ENCODE measurements around the gene ENPEP.
"Not testable (repeated sequence)": the region's sequence is repeated elsewhere in the genome, so short reads cannot be mapped to it uniquely, and the experiment has no call there.

Gene ENPEP

DNA sequence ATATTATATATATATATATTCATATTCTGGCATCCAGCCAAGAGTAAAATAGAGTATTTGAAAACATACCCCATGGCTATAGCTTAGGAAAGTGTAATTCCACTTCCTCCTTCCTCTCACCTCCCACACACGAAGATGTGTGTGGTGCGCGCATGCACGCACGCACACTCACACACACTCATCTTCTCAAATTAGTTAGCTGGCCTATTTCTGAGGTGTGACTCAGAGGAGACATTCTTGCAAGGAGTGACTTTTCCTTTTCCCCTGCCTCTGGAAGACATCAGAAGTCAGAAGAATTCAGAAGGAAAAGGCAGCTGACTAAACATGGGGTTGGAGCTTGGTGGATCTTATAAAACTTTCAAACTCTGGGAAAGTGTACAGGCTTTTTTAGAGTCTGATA, 8.8 kb downstream of the ENPEP start:
- DNase-seq = no peak

DNA sequence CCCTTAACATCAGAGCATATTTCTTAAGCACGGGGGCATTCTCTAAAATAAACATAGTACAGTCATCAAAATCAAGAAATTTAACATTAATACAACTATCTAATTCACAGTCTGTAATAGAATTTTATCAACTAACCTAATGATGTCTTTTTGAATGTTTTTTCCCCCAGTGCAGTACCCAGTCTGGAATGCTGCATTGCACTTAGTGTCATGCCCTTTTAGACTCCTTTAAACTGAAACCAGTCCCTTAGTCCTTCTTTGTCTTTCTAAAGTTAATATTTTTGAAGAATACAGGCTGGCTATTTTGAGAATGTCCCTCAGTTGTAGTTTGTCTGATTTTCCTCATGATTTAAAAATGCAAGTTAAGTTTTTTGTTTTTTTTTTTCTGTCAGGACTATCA, 9.5 kb downstream of the ENPEP start:
- no peak for DNase-seq

DNA sequence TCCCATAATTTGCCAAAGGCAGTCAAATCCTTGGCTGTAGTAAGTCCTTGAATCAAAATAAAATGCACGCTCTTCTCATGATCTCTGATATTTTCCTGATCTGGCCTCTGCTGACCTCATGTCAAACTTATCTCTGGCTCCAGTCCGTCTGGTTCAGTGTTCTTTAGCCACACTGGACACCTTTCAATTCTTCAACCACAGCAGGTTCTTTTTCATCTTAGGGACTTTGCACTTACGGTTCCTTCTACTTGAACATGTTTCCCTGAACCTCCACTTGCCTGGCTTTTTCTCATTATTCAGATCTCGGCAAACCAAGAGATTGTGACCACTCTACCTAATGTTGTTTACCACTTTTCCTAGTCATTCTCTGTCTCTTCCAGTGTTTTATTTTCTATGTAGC, 10.3 kb downstream of the ENPEP start:
- DNase-seq = no peak

DNA sequence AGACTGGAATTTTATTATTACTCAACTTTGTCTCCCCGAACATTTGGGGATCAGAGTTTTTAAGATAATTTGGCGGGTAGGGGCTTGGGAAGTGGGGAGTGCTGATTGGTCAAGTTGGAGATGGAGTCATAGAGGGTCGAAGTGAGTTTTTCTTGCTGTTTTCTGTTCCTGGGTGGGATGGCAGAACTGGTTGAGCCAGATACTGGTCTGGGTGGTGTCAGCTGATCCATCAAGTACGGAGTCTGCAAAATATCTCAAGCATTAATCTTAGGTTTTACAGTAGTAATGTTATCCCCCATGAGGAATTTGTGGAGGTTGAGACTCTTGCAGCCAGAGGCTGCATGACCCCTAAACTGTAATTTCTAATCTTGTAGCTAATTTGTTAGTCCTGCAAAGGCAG, 10.9 kb downstream of the ENPEP start:
- not testable (repeated sequence) for DNase-seq

GRCh38 chr4:110487873-110488272, 11.9 kb downstream of the ENPEP start:
- DNase-seq = no peak

DNA sequence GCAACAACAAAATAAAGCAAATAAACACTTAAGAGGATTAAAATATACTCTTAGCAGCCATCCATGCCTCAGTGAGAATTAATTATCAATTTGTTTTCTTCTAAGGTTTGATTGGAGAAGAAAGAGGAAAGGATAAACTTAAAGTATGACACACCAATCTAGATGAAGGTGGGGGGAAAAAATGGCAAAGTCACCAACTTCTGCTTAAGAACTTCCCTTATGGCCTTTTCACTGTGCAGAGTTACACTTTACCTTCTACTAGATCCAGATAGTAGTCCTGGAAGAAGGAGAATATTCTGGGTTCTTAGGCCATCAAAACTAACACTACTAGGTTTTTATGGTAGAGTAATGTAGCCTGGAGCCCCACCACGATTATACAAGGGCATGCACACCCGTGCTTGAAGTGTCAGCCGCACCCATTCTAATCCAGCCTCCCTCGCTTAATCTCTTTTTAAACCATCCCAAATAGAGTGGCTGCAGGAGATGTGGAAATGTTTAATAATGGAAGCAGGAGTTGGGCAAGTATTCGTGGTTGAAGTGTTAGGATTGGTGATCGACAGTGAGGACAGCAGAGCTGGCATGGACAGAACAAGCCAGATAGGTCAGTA, 14.1 kb downstream of the ENPEP start:
- DNase-seq = no peak

DNA sequence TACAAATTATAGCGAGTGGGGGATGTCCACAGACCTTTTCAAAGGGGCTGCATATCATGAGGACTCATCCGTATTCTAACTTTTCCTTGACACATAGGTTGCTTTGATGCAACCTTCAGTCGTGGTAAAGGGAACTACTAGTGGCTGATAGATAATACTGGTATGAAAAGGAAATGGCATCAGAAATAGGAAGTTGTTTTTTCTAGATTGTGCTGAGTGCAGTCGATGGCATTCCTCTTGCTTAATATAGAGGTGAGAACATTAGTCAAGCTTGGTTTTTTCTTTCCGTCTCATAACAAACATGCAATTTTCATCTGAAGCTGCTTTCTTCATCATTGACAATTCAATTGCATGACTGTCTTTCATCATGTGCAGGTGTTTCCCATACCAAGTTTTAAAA, 16.6 kb downstream of the ENPEP start:
- DNase-seq = no peak

GRCh38 chr4:110493520-110493919, 17.6 kb downstream of the ENPEP start:
- DNase-seq = no peak

DNA sequence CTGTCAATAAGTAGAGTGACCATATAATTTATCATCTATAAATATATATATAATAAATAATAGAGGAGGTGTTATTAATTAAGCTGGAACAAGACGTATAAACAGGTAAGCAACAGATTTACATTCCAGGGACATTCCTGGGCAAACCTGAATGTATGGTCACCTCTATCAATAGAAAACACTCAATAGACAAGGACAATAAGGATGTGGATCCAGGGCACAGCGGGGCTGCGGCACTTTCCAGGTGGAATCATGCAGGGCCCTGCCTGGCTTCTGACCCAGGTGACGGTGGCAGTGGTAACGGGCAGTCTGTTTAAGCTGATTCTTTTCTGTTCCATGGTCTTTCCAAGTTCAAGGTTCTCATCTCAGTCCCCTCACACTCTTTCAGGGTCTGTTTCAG, 22.5 kb downstream of the ENPEP start:
- no peak for DNase-seq

GRCh38 chr4:110499126-110499525, 23.2 kb downstream of the ENPEP start:
- no peak for DNase-seq

- DNase-seq = no peak
Observed at GRCh38 chr4:110501826-110502225, 25.9 kb downstream of the ENPEP start.

DNA sequence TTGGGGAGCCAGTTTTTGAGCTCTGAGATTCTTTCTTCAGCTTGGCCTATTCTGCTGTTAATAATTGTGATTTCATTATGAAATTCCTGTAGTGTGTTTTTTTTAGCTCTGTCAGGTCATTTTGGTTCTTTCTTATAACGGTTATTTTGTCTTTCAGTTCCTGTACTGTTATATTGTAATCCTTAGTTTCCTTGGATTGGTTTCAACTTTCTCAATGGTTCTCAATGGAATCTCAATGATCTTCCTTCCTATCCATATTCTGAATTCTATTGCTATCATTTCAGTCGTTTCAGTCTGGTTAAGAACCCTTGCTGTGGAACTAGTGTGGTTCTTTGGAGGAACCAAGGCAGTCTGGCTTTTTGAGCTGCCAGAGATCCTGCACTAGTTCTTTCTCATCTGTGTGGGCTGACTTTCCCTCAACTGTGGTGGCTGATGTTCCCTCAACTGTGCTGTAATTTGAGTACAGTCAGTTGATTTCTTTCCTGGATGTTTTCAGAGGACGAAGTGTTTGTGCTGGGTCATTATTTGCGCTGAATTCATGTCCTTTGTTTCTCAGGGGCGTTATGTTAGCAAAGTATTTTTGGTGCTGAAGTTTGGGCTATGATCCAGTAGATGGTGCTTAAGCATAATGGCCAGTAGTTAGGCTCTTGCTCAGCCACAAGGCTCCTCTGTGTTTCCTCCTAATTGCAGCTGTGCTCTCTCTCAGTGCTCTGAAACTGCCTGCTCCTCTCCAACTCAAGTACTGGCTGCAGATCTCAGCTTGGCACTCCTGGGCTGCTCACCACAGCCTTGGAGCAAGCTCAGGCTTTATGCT, 27.5 kb downstream of the ENPEP start:
- no peak for DNase-seq

DNA sequence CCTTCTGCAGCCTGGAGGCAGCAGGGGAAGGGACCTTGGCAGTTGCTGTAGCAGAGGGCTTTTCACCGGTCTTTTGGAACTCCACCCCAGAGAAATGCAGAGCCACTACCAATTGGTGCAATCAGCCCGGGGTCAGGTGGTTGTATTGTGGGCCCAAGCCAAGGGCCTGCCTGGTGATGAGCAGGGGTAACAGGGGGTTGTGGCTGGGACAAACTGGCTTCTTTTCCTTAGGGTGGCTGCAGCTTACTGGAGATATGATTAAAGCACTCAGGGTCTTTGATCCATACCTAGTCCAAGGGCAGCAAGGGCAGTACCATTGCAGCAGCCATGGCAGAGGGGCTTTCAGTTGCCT, 28.1 kb downstream of the ENPEP start:
- no peak for DNase-seq

- DNase-seq = no peak
Observed at GRCh38 chr4:110505440-110505839, 29.5 kb downstream of the ENPEP start.

GRCh38 chr4:110508827-110509710, 33.1 kb downstream of the ENPEP start:
- no peak for DNase-seq

GRCh38 chr4:110510277-110510676, 34.3 kb downstream of the ENPEP start:
- no peak for DNase-seq

DNA sequence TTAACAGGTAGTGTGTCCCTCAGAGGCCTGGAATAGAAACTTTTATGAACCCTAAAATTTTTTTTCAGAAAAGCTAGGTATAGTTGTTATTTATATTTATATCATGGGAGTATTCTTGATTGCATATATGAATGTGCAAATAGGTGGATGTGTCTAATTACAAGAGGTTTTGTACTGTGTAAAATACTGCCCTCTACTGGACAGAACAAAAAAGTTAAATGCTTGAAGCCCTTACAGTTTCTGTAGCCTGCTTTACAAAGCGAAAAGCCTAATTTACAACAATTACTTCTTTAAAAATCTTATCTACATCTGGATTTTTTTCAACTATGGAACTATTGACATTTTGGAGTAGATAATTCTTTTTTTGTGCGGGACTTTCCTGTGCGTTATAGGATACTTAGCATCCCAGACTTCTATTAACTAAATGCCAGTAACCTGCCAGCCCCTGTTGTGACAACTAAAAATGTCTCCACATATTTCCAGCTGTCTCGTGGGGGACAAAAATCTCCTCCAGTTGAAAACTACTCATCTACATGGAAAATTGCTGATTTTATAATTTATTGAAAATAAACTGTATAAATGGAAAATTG, 35.1 kb downstream of the ENPEP start:
- no peak for DNase-seq

GRCh38 chr4:110512901-110513300, 36.9 kb downstream of the ENPEP start:
- no peak for DNase-seq

- DNase-seq = no peak
Observed at GRCh38 chr4:110514889-110515479, 39.0 kb downstream of the ENPEP start.

DNA sequence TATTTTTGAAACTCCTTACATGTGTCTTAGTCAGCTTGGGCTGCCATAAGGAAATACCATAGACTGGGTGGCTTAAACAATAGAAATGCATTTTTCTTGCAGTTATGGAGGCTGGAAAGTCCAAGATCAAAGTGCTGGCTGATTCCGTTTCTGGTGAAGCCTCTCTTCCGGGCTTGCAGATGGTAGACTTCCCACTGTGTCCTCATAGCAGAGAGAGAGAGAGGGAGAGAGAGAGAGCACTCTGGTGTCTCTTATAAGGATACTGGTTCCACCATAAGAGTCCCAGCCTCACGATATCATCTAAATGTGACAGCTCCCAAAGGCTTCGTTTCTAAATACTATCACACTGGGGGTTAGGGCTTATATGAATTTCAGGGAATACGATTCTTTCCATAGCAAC, 39.7 kb downstream of the ENPEP start:
- DNase-seq = no peak

DNA sequence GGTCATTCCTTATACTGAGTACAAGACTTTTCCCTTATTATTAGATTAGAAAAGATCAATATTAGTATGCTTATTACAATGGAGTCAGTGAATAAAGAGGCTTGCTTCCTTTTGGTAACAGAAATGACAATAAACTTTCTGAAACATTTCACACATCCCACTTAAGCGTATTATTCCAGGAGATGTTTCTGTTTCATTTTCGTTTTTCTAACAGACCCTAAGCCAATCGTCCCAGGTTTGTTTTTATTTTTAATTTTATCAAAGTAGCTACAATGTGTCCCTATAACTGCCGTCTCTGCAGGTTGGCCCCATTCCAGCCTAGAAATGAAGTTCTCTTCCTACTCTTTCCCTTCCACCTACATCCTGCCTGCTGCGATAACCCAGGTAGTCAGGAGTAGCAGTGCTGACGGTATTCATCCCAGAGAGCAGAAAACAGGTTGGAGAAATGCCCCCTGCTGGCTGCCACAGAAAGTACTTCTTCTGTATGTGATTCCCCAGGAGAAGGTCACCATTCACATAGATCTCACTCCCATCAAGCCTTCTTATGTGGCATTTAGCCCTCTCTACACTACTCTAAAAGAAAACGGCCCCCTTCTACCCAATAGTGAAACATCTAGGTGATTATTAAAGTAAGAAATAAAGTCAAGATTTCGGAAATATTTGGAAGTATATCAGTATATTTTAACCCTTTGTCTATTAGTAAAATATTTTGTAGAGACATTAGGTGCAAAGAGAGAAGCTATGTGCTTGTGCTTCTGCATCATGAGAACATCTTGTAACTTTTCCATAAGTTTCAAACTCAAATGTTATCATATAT, 40.4 kb downstream of the ENPEP start:
- DNase-seq = peak; percentile 79

GRCh38 chr4:110518889-110519490, 43.0 kb downstream of the ENPEP start:
- peak; percentile 31 for DNase-seq

Data from stimulated activated CD8-positive, alpha-beta memory T cell treated with anti-CD3 and anti-CD28 coated beads, Interleukin-4, amount 100 ng/mL, for 48 hours (primary cell).